Tibial nerve (tissue), 4 donors: ENCODE data around the gene ENG. TPM values are rescaled to one million over a fixed set of nuclear protein-coding genes. Genes with fewer than 3 reads are reported as not detected.

ENCODE experiments used
- DNase-seq, 2 donors: peaks; one replicate each; pipeline ENCODE4 v3.0.0-alpha.2; 2019; ENCODE audit warnings: low spot score in 2 of 2
- H3K27ac ChIP-seq, 4 donors: fragments of 200-600 bp; sonication (generic) in 3 of 4; one replicate each; pipeline ENCODE4 v1.5.1; 2017 to 2019; ENCODE audit warnings: mild to moderate bottlenecking in 1 of 4
- H3K27me3 ChIP-seq, 2 donors: fragments of 200-600 bp; sonication (generic) in 1 of 2; one replicate each; pipeline versions ENCODE4 v1.5.1 to v1.6.0; 2017 to 2019
- H3K36me3 ChIP-seq, 3 donors: fragments of 200-600 bp; sonication (generic); one replicate each; pipeline ENCODE4 v1.5.1; 2018 to 2019
- H3K4me1 ChIP-seq, 4 donors: fragments of 200-600 bp; sonication (generic) in 3 of 4; one replicate each; pipeline ENCODE4 v1.5.1; 2017 to 2019
- H3K4me3 ChIP-seq, 4 donors: fragments of 200-600 bp; sonication (generic) in 3 of 4; one replicate each; pipeline ENCODE4 v1.5.1; 2017 to 2019; ENCODE audit warnings: mild to moderate bottlenecking in 1 of 4, moderate library complexity in 1 of 4
- H3K9me3 ChIP-seq, 4 donors: fragments of 200-600 bp; sonication (generic) in 3 of 4; one replicate each; pipeline ENCODE4 v1.5.1; 2017 to 2019
- CTCF ChIP-seq, 5 experiments: fragments of 200-600 bp in 3 of 5; fragments of 450-650 bp in 2 of 5; sonication (generic) in 3 of 5; IDR thresholded peaks; one replicate each; pipeline ENCODE4 v1.5.1; 2016 to 2019; ENCODE audit warnings: antibody characterized with exemption in 5 of 5, mild to moderate bottlenecking in 3 of 5, moderate library complexity in 2 of 5
- EP300 ChIP-seq, 2 donors: sonication (generic); formaldehyde crosslinking; IDR thresholded peaks; one replicate each; pipeline ENCODE4 v1.6.1; 2017; ENCODE audit warnings: antibody characterized with exemption in 2 of 2, mild to moderate bottlenecking in 1 of 2
- POLR2A ChIP-seq, 2 donors: fragments of 450-650 bp; IDR thresholded peaks; one replicate each; pipeline ENCODE4 v1.6.1; 2017; ENCODE audit warnings: antibody characterized with exemption in 2 of 2, mild to moderate bottlenecking in 2 of 2, moderate library complexity in 2 of 2
- WGBS, 2 donors: methylation state at CpG; one replicate each; pipeline ENCODE4 v1.1.5; 2018; 5-methylcytosine and 5-hydroxymethylcytosine counted together
- total RNA-seq, 4 donors: library from RNA; depleted of rRNA; stranded (reverse); fragments of >200 nt; gene quantifications; one replicate each; pipeline ENCODE4 v1.1.0, GENCODE V29; 2016

The ENG gene
- total RNA-seq, 4 donors from 2014 or later, result 24.9 to 137 (median 85.6) TPM

GRCh38 chr9:127777368-127777980 lies 77.0 kb downstream of the ENG start:
- H3K36me3 ChIP-seq, result no peaks in the 10 kb centered on the region
- H3K27ac ChIP-seq, result peak overlapping the region in 2 of 4 donors; percentile 71 to 78
- peak overlapping the region in 2 of 4 donors; percentile 13 to 33 for H3K4me3 ChIP-seq
- H3K4me1 ChIP-seq, result peaks cover 0 to 34% (median 17%) of the 10 kb centered on the region in 4 donors
- no peaks in the 10 kb centered on the region for H3K27me3 ChIP-seq
- TF ChIP-seq CTCF (IDR thresholded peaks at IDR 0.05) (no peak), POLR2A (IDR thresholded peaks at IDR 0.05) (no peak), EP300 (IDR thresholded peaks at IDR 0.05) (no peak)
- no peaks in the 10 kb centered on the region for H3K9me3 ChIP-seq
- DNase-seq, result no peak
- 71 to 77% methylated on average over 18 of the region's 18 CpGs for WGBS, 2 donors

DNA sequence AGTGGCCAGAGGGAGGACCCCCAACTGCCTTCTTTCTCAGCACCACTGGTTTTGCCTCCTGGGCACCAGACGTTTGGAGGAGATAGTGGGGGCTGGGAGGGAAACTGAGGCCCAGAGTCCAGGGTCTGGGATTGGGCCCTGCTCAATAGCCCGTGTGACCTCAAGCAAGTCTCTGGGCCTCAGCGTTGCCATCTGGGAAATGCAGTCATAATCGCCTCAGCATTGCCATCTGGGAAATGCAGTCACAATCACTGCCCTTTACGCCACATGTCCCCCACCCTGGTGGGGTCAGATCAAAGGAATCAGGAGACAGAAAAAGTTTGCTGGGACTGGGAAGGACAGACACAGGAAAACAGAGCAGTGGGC lies 77.6 kb downstream of the ENG start:
- H3K4me3 ChIP-seq, result peak overlapping the region in 2 of 4 donors; percentile 13 to 33
- TF ChIP-seq EP300 (IDR thresholded peaks at IDR 0.05), result no peak
- no peak for TF ChIP-seq CTCF (IDR thresholded peaks at IDR 0.05)
- no peak for TF ChIP-seq POLR2A (IDR thresholded peaks at IDR 0.05)
- WGBS, 2 donors, result 59 to 71% methylated on average over 5 of the region's 5 CpGs
- DNase-seq, result no peak
- H3K9me3 ChIP-seq, result no peaks in the 10 kb centered on the region
- H3K4me1 ChIP-seq, result peaks cover 0 to 35% (median 17%) of the 10 kb centered on the region in 4 donors
- H3K27ac ChIP-seq, result peak overlapping the region in 1 of 4 donors; percentile 78
- no peaks in the 10 kb centered on the region for H3K36me3 ChIP-seq
- no peaks in the 10 kb centered on the region for H3K27me3 ChIP-seq

DNA sequence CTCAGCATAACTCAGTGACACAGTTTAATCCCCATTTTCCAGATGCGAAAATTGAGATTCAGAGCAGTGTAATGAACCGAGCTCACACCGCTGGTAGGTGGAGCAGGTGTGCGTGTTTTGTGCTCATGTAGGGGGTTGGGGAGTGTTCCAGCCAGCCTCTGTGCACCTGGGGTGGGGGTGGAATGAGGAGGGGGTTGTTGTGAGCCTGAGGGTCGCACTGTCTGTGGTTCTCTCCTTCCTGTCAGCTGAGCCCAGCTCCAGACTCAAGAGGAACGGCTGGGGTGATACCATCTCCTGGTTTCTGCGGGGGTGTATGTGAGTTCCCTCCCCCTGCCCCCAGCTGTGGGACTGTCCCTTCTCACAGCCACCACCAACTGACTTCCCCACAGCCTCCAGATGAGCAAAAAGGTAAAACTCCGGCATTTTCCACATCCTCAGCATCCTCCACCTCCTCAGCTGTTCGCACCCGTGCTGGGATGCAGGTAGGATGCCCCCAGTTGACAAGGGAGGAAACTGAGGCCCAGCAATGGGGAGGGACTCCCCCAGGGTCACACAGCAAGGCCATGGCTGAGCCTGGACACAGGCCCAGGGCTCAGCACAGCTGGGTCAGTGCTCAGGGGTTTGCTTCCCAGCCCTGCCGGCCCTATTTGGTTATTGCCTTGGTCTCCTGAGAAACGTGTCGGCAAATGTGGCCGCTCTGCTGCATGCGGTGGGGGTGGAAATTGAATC lies 78.1 kb downstream of the ENG start:
- peaks cover 0 to 40% (median 19%) of the 10 kb centered on the region in 4 donors for H3K4me1 ChIP-seq
- DNase-seq, result no peak
- H3K27me3 ChIP-seq, result no peaks in the 10 kb centered on the region
- 52 to 69% methylated on average over 15 of the region's 15 CpGs for WGBS, 2 donors
- TF ChIP-seq EP300 (IDR thresholded peaks at IDR 0.05) (no peak), CTCF (IDR thresholded peaks at IDR 0.05) (no peak), POLR2A (IDR thresholded peaks at IDR 0.05) (no peak)
- no peaks in the 10 kb centered on the region for H3K9me3 ChIP-seq
- no peaks in the 10 kb centered on the region for H3K36me3 ChIP-seq
- H3K27ac ChIP-seq, result peak overlapping the region in 1 of 4 donors; percentile 78
- peak overlapping the region in 2 of 4 donors; percentile 13 to 33 for H3K4me3 ChIP-seq

DNA sequence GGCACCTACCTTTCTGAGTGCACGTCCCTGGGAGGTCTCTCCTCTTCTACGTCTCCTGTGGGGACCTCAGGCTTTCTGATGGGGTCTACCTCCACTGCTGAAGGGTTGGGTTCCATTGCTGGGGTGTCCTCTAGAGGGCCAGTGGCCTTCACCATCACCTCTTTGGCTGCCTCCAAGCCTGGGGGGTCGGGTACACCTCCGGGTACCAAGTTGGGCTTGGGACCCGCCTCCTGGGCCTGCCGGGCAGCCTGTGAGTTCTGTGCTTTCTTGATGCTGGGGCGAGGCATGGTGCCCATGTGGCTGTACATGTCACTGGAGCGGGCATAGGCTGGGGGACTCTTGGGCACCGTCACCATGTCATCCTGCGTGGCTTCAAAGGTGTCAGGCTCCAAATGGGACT lies 80.5 kb downstream of the ENG start:
- Histone ChIP-seq H3K36me3 (no peaks in the 10 kb centered on the region), H3K9me3 (no peaks in the 10 kb centered on the region), H3K27me3 (no peaks in the 10 kb centered on the region), H3K27ac (no peak overlapping the region), H3K4me1 (peaks cover 0 to 36% (median 26%) of the 10 kb centered on the region in 4 donors), H3K4me3 (no peak overlapping the region)
- no peak for DNase-seq
- TF ChIP-seq EP300 (IDR thresholded peaks at IDR 0.05) (no peak), CTCF (IDR thresholded peaks at IDR 0.05) (no peak), POLR2A (IDR thresholded peaks at IDR 0.05) (no peak)
- WGBS, 2 donors, result 82 to 93% methylated on average over 10 of the region's 10 CpGs

- no peak for DNase-seq
- 92 to 96% methylated on average over 3 of the region's 3 CpGs for WGBS, 2 donors
- H3K4me1 ChIP-seq, result peaks cover 0 to 34% (median 24%) of the 10 kb centered on the region in 4 donors
- no peak for TF ChIP-seq CTCF (IDR thresholded peaks at IDR 0.05)
- TF ChIP-seq POLR2A (IDR thresholded peaks at IDR 0.05), result no peak
- TF ChIP-seq EP300 (IDR thresholded peaks at IDR 0.05), result no peak
- H3K9me3 ChIP-seq, result no peaks in the 10 kb centered on the region
- H3K27me3 ChIP-seq, result no peaks in the 10 kb centered on the region
- H3K27ac ChIP-seq, result no peak overlapping the region
- no peaks in the 10 kb centered on the region for H3K36me3 ChIP-seq
- H3K4me3 ChIP-seq, result no peak overlapping the region
Observed at GRCh38 chr9:127773272-127773671, 81.2 kb downstream of the ENG start.
